GM21515 (cell line): Measurements from ENCODE around the gene TPPP.
"Not testable (repeated sequence)": the region's sequence is repeated elsewhere in the genome, so short reads cannot be mapped to it uniquely, and the experiment has no call there.

Source experiments
- ATAC-seq: cut with Tn5 transposase; IDR thresholded peaks from one replicate; pipeline ENCODE4 v1.9.1; 2021; ENCODE audit not compliant: unreplicated experiment

TPPP gene

DNA sequence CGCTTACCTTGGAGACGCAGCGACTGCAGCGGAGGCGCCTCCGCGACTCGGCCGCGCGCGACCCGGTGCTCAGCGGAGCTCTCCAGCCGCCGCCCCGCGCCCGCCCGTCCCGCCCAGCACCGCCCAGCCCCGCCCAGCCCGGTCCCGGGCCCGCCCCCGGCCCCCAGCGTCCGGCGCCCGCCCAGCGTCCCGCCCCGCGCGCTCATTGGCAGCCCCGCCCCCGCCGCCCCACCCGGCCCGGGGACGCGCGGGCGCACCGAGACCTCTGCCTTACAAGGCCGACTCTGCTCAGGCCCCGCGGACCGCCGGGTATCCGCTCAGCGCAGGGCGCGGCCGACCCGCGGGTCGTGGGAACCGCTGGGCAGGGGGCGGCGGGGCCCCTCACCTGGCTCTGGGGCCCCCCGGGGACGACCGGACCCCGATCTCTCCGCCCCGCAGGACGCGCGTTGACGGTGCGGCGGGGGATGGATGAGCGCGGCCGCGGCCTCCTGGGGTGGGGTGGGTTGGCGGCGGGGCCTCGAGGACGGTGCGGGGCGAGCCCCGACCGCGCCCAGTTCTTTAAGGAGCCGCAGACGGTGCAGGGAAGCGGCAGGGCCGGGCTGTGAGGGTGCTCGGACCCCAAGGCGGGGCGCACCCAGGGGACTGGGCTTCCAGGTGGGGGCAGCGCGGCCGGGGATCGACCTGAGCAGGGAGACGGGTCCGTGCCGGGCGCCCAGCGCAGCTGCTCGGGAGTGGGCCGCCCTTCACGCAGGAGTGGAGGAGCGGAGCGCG is at the start of gene TPPP:
TPPP (minus strand) TSS at position 82 of the 771 bp plus-strand sequence. CDS start 15,292 bp downstream, outside the sequence.
- ATAC-seq = peak; percentile 71

DNA sequence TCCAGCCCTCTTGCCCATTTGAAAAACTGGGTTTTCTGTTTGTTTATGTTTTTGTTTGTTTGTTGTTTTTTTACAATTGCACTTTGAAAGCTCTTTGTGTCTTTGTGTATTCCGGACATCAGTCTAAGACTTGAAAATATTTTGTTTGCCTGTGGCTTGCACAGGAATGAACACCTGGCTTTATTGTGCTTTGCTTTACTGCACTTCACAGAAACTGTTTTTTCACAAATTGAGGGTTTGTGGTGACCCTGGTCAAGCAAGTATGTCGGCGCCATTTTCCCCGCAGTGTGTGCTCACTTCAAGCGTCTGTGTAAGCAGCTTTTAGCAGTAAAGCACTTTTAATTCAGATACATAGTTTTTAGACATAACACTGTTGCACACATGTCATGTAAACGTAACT is 49.1 kb upstream of the TPPP start:
- not testable (repeated sequence) for ATAC-seq

DNA sequence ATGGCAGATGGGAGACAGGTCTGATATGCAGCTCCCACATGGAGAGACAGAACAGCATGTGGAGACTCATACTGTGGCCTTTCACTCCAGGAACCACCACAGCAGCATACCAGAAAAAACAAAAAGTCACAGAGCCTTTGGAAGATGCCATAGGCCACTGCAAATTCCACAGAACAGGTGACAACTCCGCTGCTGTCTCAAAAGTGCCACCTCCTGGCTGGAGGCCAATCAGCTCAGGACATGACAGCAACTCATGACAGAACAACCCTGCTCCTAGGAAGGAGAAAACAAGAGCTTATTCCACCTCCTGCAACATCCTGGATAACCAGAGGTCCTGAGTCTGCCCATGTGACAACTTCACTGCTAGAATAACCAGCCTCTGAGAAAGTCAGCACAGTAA is 41.0 kb upstream of the TPPP start:
- not testable (repeated sequence) for ATAC-seq

DNA sequence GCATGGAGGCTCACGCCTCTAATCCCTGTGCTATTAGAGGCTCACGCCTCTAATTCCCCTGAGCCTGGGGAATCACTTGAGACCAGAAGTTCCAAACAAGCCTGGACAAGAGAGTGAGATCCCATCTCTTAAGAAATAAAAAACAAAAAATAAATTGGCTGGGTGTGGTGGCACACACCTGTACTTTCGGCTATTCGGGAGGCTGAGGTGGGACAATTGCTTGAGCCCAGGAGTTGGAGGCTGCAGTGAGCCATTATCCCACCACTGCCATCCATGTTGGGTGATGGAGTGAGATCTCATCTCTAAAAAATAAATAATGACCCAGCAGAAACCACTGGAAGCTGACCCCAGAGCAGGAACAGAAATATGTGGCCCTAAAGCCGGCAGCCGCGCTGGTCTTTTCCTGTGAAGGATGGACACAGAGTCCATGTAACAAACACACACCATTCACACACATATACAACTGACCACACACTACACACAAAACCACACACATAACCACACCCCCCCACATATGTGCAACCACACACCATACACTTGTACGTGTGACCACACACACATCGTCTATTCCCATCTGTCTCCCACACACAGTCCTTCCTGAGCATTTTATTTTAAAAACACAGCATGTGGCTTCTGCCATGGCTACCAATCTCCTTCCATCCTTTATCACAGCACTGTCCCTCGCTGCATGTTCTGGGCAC is 39.8 kb upstream of the TPPP start:
- not testable (repeated sequence) for ATAC-seq

DNA sequence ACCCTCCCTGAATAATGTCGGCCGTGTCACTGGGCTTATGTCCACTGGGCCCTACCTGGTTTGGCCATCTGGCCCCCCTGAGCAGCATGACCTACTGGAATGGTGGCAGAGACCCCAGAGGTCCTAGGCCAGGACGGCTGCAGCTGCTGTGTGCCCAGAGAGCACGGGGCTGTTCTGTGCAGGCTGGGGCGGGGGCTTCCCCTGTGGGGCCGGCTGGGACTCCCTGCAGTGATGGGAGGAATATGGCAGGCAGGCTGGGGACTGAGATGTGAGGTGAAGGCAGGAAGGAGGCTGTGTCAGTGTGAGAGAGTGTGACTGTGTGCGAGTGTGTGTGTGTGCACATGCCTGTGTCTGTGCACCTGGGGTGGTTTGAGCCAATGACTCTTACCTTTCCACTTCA is 36.1 kb upstream of the TPPP start:
- ATAC-seq = not testable (repeated sequence)

DNA sequence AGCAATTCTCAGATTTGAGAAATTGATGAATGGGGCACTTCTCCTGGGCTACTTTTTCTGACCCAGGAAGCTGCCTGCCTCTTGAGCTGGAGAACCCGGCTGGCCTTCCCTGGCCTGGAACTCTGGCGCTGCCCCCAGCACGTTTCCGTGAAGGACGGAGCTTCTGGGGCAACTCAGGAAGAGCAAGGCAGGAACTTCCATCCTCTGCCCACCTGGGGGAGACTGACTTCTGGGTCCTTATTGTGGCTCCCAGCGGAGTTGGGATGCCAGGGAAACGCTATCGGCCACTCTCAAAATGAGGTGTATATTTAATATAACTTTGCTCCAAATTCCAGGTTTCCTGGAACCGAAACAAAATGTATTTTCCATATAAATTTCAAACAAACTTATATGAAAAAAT is 33.9 kb upstream of the TPPP start:
- not testable (repeated sequence) for ATAC-seq

DNA sequence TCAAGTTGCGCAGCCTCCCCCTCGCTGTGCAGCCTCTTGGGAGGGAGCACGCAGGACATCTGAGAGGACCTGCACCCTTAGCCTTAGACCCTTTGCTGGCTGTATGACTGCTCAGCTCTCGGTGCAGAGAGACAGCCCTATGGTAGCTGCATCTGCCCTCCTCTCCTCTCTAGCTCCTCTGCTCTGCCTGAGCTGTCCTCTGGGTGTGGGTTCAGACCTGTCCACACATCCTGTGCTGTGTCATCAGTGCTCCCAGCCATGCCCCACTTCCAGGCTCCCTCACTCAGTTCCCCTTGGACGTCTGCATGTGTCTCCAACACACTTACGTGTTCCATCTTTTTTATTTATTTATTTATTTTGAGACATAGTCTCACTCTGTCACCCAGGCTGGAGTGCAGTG is 30.7 kb upstream of the TPPP start:
- ATAC-seq = not testable (repeated sequence)

DNA sequence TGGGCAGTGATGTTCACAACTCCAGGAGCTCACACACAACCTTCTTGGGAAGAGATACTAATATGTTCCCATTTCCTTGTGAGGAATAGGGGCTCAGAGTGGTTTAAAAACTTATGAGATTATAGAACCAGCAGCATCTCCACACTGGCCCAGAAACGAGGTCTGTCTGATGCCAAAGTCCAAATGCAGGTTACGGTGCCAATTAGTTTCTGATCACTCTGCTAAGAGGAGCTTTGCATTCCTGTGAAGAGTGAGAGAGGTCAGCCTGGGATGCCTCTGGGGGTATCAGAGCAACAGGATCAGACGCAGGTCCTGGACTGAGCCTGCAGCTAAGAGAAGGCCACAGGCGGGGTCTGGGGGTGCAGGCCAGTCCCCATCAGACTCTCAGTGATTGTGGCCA is 30.2 kb upstream of the TPPP start:
- ATAC-seq = not testable (repeated sequence)

DNA sequence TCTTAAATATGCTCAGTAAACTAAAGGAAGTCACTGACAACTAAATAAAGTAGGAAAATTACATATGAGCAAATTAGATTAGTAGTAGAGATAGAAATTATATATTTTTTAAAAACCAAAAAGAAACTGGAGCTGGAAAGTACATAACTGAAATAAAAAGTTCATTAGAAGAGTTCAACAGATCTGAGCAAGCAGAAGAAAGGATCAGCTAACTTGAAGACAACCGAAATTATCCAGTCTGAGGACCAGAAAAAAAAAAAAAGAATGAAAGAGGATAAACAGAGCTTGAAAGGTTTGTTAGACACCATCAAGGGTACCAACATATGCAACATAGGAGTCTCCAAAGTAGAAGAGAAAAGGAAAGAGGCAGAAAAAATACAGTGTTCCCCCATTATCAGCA is 26.2 kb upstream of the TPPP start:
- ATAC-seq = not testable (repeated sequence)

DNA sequence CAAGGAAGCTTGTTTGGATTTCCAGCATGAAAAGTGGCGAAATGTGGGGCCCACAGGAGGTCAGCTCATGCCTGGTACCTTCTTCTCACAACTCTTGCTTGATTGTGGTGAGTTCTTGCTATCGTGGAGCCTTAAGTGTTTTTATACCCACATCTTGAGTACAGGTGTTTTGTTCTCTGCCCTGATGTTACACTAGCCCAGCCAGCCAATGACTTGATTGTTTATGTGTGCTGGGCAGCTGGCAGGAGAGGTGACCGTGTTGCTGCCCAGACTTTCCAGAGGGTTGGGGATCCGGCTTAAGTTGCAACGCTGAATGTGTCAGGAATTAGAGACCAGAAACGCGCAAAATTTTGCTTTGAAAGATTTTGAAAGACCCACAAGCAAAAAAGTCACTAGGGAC is 24.0 kb upstream of the TPPP start:
- no peak for ATAC-seq

DNA sequence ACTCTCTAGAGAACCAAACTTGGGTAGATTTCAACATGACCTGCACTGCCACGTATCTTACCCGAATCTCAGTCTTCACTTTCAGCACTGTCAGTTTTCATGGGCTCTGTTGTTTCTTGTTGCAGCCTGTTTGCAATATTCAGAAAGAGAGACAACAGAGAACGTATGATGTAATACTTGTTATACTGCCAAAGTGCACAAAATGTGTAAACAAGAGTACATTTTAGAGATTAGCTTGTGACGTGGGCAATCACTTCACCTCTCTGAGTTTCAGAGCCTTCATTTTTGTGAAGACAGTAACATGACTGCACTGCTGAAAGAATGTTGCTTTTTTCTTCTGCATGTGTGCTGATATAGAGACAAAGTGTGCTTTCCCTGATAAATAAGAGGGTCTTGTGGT is 23.6 kb upstream of the TPPP start:
- not testable (repeated sequence) for ATAC-seq

DNA sequence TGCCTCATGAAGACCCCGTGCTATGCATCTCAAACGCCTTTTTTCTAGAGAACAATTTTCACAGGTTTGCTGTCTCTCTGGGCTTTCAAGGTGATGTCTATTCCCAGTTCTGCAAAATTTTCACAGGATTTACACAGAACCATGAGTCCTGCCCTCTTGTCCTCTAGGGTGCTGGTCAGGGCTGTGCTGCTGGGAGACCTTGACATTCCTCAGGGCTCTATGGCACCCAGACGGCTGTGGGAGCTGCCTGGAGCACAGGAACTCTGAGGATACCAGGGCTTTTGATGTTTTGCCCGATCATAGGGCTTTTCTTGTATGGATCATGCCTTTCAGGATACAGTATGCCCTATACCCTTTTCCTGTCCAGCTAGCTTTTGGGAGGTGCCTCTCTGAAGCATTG is 22.5 kb upstream of the TPPP start:
- not testable (repeated sequence) for ATAC-seq

DNA sequence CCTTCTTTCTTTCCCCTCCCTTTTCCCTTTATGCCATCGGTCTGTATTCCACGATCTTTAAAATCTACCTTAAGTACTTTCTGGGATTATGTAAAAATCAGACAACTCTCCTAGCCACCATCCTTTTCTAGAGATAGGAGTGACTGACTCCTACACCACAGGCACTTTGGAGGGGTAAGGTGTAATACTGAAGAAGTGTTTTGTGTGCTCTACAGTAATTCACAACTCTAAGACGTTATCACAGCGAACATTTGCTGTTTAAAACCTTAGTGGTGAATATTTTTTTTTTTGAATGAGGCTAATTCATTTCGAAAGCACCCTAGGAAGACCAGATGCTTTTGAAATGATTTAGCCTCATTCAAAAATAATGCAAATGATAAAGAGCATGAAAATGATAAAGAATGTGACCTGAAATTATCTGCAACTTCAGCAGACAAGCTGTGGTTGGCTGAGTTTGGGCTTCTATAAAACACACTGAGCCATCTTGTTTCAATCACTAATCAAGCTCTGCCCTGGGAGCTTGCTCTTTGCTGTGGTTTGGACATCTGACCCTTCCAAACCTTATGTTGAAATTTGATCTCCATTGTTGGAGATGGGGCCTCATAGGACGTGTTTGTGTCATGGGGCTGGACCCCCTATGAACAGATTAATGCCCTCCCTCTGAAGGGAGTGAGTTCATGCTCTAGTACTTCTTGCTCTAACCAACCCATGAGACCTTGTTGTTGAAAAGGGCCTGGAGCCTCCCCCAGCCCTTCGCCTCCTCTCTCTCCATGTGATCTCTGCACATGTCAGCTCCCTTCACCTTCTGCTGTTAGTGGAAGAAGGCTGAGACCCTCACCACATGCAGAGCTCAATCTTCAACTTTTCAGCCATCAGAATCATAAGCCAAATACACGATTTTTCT is 21.3 kb upstream of the TPPP start:
- not testable (repeated sequence) for ATAC-seq

DNA sequence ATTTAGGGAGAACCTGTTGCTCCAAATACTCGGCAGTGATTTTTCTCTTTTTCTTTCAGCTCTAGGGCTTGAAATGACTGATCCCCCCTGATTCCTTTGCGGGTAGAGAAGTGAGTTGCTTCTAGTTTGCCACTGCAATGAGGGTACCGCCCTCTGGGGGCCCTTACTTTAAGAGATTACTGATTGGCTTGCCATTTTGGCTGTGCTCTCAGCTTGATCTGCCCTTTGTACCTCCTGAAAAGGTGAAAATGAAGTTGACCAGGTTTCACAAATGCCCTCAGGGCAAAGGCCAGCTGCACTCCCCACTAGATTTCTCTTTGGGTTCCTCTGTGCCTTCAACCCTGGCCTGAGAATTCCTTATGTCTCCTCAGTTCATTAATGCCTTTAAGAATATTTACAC is 20.5 kb upstream of the TPPP start:
- ATAC-seq = not testable (repeated sequence)

DNA sequence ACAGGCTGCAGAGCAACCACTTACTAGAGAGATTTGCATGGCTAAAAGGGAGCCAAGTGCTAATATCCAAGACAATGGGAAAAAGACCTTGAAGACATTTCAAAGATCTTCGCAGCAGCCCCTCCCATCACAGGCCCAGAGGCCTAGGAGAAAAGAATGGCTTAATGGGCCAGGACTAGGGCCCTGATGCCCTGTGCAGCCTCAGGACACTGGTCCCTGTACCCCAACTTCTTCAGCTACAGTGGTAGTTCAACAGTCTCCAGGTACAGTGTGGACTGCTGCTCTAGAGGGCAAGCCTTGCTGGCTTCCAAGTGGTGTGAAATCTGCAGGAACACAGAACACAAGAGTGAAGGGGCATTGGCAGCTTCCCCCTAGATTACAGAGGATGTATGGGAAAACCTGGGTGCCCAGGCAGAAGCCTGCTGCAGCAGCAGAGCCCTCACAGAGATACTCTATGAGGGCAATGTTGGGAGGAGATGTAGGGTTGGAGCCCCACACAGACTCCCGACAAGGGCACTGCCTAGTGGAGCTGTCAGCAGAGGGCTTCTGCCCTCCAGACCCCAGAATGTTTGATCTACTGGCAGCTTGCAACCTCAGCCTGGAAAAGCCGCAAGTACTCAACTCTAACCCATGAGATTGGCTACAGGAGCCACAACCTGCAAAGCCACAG is 15.8 kb upstream of the TPPP start:
- ATAC-seq = not testable (repeated sequence)

DNA sequence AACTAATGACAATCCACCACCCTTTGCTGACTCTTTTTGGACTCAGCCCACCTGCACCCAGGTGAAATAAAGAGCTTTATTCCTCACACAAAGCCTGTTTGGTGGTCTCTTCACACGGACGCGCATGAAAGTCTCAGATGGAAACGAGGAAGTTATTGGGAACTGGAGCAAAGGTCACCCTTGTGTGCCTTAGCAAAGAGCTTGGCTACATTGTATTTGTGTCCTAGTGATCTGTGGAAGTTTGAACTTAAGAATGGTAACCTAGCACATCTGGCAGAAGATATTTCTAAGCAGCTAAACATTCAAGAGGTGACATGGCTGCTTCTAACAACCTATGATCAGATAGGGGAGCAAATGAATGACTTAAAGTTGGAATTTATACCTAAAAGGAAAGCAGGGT is 15.2 kb upstream of the TPPP start:
- not testable (repeated sequence) for ATAC-seq

DNA sequence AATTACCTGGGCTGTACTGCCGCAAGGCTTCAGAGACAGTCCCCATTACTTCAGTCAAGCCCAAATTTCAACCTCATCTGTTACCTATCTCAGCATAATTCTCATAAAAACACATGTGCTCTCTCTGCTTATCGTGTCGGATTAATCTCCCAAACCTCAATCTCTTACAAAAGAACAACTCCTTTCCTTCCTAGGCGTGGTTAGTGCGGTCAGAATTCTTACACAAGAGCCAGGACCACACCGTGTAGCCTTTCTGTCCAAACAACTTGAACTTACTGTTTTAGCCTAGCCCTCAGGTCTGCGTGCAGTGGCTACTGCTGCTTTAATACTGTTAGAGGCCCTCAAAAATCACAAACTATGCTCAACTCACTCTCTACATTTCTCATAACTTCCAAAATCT is 13.0 kb upstream of the TPPP start:
- ATAC-seq = not testable (repeated sequence)

DNA sequence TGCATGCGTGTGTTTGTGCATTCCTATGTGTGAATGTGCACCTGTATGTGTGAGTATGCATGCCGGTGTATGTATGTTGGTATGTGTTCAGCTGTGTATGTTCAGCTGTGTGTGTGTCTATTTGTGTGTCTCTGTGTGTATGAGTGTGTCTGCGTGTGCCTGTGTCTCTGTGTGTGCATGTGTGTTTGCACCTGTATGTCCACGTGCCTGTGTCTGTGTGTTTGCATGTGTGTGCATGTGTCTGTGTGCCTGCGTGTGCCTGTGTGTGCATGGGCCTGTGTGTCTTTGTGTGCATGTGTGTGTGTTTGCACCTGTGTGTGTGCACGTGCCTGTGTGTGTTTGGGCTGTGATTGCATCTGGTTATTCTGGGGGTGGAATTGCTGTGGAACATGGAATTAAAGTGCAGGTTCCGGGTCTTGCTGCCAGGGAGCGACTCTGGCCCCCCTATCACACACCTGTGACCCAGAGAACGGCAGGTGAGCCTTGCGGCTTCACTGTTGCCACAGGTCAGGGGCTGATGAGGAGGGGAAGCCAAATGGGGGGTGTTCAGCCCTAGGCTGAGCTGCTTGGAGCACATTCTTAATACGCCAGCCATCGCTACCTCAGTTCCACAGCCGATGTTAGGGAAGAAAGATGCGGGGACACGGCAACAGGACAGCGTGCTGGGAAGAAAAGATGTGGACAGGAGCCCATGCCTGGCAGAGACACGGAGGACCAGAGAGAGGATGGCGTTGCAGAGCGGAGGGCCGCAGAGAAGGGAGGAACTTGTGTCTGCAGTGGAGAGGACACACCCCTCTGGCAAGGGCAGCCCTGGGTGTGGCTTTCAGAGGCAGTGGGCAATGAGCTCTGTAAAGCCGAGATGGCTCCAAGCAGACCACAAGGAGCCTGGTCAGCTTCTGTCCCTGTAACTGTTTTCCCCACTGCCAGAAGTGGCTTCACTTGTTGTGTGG is 3.9 kb upstream of the TPPP start:
- ATAC-seq = not testable (repeated sequence)

DNA sequence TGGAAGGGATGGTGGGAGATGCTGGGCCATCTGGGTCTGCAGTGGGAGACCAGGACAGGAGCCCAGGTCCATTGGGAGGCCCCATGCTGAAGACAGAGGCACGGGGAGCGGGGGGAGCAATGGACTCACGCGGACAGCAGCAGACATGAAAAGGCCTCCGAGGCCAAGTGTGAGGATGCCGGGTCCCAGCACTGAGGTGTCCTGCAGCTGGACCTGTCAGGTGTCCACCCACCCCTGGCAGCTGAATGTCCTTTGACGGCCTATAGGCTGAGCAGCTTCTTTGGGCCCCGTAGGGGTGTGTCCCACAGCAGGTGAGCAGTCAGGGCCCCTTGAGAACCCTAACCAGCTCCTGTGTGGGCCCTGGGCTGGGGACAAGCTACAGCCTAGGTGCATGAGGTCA is 3.0 kb upstream of the TPPP start:
- ATAC-seq = not testable (repeated sequence)

DNA sequence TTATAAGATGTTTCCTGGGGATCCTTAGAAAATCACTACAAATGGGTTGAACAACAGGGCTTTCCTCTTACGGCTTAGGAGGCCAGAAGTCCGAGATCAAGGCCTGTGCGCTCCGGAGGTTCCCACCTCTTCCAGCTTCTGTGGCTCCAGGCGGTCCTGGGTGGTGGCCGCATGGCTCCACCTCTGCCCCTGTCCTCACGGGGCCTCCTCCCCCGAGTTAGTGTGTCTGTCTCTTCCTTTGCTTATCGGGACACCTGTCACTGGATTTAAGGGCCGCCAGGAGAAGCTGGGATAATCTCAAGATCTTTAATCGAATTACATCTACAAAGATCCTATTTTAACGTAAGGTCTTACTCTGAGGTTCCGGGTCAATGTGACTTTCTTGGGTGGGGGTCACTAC is 2.3 kb upstream of the TPPP start:
- not testable (repeated sequence) for ATAC-seq
